Measurements from ENCODE around the gene SUSD1.

DNA sequence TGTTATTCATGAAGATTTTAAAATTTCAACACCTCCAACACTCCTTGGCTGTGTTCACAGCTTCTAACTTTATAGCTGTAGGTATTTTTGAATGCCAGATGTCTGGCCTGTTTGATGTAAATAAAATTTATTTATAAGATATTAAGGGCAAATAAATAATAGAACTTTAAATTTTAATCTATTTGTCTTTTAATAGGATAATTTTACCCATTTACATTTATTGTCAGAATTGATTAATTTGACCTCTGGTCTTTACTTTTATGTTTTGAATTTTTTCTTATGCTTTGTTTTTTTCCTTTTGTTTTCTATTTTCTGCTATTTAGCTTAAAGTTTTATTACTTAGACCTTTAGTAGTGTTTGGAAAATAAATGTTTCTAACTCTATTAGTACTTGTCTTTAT lies 183.9 kb downstream of the SUSD1 start:
- TF ChIP-seq, protein P1, sequence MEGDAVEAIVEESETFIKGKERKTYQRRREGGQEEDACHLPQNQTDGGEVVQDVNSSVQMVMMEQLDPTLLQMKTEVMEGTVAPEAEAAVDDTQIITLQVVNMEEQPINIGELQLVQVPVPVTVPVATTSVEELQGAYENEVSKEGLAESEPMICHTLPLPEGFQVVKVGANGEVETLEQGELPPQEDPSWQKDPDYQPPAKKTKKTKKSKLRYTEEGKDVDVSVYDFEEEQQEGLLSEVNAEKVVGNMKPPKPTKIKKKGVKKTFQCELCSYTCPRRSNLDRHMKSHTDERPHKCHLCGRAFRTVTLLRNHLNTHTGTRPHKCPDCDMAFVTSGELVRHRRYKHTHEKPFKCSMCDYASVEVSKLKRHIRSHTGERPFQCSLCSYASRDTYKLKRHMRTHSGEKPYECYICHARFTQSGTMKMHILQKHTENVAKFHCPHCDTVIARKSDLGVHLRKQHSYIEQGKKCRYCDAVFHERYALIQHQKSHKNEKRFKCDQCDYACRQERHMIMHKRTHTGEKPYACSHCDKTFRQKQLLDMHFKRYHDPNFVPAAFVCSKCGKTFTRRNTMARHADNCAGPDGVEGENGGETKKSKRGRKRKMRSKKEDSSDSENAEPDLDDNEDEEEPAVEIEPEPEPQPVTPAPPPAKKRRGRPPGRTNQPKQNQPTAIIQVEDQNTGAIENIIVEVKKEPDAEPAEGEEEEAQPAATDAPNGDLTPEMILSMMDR (IDR thresholded peaks at IDR 0.05), result no peak
- TF ChIP-seq POLR2A (IDR thresholded peaks at IDR 0.05), result no peak

Data from transverse colon (tissue), 3 donors.